GM20431 (cell line): ENCODE measurements around the gene ZNF200.
"Not testable (repeated sequence)": the region's sequence is repeated elsewhere in the genome, so short reads cannot be mapped to it uniquely, and the experiment has no call there.

Source experiments
- in situ Hi-C: fragments of 300-500 bp; cut with MseI, MboI; formaldehyde crosslinking; loops from one replicate; pipeline ENCODE4 v1.15.0; 2020; ENCODE audit warnings: low sequenced_read_pairs; ENCODE audit not compliant: unreplicated experiment

ZNF200 gene

GRCh38 chr16:3207086-3207953 lies 27.6 kb downstream of the ZNF200 start:
- in situ Hi-C loops: no loop called here

GRCh38 chr16:3205939-3206338 lies 29.0 kb downstream of the ZNF200 start:
- in situ Hi-C loops: not testable (repeated sequence)

- in situ Hi-C loops: no loop called here
These were observed 31.9 kb downstream of the ZNF200 start for GRCh38 chr16:3202903-3203539.

- in situ Hi-C loops: no loop called here
These were observed 36.5 kb downstream of the ZNF200 start for GRCh38 chr16:3198334-3199072.

GRCh38 chr16:3197694-3198333 lies 37.1 kb downstream of the ZNF200 start:
- in situ Hi-C loops: not testable (repeated sequence)

- in situ Hi-C loops: no loop called here
These were observed 39.0 kb downstream of the ZNF200 start for GRCh38 chr16:3195975-3196374.

GRCh38 chr16:3194792-3195191 lies 40.2 kb downstream of the ZNF200 start:
- in situ Hi-C loops: no loop called here

GRCh38 chr16:3193221-3194212 lies 41.4 kb downstream of the ZNF200 start:
- in situ Hi-C loops: no loop called here

GRCh38 chr16:3192476-3193019 lies 42.4 kb downstream of the ZNF200 start:
- in situ Hi-C loops: no loop called here

GRCh38 chr16:3190949-3191353 lies 44.0 kb downstream of the ZNF200 start:
- in situ Hi-C loops: no loop called here

- in situ Hi-C loops: no loop called here
These were observed 45.1 kb downstream of the ZNF200 start for GRCh38 chr16:3189869-3190268.

GRCh38 chr16:3188925-3189825 lies 45.8 kb downstream of the ZNF200 start:
- in situ Hi-C loops: no loop called here

GRCh38 chr16:3188675-3188924 lies 46.4 kb downstream of the ZNF200 start:
- in situ Hi-C loops: no loop called here

- in situ Hi-C loops: no loop called here
These were observed 46.9 kb downstream of the ZNF200 start, which contains the start of gene OR1F1 for GRCh38 chr16:3187798-3188674. OR1F1 (plus strand) TSS chr16:3188204.

- in situ Hi-C loops: no loop called here
These were observed 47.8 kb downstream of the ZNF200 start for GRCh38 chr16:3186946-3187690.

GRCh38 chr16:3183445-3184139 lies 51.4 kb downstream of the ZNF200 start:
- in situ Hi-C loops: no loop called here
